Upper lobe of left lung (tissue), 4 donors: Measurements from ENCODE around the gene CBX7.

Experiments used
- CTCF ChIP-seq, 6 experiments: fragments of 450-650 bp in 4 of 6; fragments of 200-600 bp in 2 of 6; sonication (generic) in 2 of 6; IDR thresholded peaks; one replicate each; pipeline ENCODE4 v1.5.1; 2016 to 2019; ENCODE audit warnings: antibody characterized with exemption in 6 of 6
- POLR2AphosphoS5 ChIP-seq, 2 donors: sonication (generic); formaldehyde crosslinking; IDR thresholded peaks; one replicate each; pipeline ENCODE4 v1.5.1; 2017; ENCODE audit warnings: antibody characterized with exemption in 2 of 2

DNA sequence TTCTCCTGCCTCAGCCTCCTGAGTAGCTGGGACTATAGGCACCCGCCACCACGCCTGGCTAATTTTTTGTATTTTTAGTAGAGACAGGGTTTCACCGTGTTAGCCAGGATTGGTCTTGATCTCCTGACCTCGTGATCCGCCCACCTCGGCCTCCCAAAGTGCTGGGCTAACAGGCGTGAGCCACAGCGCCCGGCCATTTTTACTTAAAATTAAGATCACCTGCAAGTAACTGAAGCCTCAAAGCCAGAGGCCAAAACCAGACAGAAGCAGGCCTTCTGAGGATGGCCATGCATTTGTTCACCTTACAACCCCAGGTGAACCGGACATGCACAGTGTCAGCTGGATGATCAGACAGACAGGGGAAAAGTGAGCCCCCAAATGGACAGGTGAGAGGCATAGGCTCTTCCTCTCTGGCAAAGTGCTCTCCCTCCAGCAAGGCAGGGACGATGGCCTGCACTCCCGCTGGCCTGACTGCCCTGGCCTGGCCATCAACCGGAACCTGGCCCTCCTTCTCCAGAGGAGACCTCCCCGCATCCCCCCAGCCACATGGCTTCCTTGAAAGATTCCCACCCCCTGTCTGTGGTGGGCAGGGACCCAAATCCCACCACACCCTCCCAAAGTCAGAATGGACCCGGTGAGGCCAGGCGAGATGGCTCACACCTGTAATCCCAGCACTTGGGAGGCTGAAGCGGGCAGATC, 29.6 kb downstream of the CBX7 start:
- TF ChIP-seq POLR2AphosphoS5 (IDR thresholded peaks at IDR 0.05) (no peak), CTCF (IDR thresholded peaks at IDR 0.05) (no peak)
